T1000 (cell line): ENCODE measurements around the gene NSF.
"Not testable (repeated sequence)": the region's sequence is repeated elsewhere in the genome, so short reads cannot be mapped to it uniquely, and the experiment has no call there.

Experiments used
- DNase-seq: peaks from one replicate; lab custom pipeline; 2025; ENCODE audit warnings: mixed read lengths; lab: John Stamatoyannopoulos, UW

Gene NSF

DNA sequence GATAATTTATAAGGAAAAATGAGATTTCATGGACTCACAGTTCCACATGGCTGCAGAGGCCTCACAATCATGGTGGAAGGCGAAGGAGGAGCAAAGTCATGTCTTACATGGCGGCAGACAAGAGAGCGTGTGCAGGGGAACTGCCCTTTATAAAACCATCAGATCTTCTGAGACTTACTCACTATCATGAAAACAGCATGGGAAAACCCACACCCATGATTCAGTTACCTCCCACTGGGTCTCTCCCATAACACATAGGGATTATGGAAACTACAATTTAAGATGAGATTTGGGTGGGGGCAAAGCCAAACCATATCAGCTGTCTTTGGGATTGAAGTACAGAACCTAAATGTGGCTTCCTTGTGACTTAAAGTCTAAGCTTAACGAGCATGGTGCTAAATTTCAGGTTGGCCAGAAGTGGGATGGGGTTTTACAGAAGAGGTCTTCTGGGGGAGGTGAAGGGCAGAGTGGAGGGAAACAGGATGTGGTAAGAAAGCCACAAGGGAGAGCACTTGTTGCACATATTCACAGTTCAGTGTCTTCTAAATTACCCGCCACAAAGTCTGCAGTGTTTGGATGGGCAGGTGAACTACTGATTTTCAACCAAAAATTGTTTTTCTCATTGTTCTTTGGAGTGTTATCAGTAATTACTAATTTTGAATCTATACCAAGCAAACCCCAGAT is 38.4 kb downstream of the NSF start:
- not testable (repeated sequence) for DNase-seq

DNA sequence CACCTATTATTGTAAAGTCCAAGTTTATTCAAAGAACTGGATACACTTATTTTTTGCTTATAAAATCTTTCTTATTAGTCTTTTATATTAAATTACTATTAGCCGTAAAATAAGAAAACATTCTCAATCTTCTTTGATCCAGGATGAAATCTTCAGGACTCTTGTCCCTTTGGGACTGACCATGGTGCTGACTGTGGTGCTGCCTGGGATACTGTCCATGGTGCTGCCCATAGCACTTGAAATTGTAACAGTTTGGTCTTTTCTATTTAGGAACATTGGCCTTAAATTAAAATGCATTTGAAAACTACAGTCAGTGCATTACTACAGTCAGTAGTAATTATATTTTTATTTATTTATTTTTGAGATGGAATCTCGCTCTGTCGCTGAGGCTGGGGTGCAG is 41.7 kb downstream of the NSF start:
- DNase-seq, result not testable (repeated sequence)

DNA sequence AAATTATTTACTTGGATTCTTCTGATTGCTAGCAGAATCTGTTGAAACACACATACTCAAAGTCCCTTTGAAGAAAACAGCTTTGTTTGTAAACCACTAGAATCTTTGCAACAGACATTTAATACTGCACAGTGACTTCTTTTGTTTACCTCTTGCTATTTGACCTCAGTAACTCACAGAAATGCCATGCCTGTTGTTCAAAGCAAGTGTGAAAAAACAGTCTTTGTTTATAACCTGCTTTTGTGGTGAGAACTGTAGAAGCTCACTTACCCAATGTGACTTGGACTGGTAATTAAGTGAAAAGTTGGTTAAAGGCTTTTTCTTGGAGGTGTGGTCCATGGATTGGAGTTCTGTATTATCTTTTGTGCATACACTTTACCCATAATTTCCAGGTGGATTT is 44.4 kb downstream of the NSF start:
- DNase-seq, result not testable (repeated sequence)

DNA sequence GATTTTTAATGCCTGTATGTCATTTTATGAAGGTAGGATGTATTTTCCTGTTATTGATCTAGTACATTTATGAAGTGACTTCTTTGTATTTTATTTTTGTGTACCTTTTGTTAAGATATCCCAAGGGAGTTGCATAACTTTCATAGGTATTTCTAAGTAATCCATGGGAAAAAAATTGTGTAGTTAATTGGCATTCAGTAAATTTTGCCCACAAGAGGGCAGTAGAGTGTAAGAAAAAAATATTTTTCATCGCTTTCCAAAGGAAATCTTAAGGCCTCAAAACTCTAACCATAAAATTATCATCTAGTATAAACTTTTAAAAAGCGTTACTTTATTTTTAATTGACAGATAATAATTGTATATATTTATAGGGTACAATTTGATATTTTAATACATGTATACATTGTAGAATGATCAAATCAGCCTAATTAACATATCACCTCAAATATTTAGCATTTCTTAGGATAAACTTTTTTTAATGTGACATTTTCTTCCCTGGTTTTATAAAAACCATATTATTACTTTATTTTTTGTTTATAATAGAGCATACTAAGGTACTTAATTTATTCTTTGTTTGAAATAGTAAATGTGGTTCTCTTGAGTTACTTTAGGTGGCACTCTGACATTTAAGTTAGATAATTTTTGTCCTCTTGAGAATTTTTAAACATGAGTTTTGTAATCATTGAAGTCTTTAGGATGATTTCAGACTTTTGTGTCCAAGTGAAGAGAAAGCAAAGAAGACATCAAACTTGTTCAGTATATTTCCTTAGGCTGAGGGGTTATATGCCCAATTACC is 51.6 kb downstream of the NSF start:
- not testable (repeated sequence) for DNase-seq

DNA sequence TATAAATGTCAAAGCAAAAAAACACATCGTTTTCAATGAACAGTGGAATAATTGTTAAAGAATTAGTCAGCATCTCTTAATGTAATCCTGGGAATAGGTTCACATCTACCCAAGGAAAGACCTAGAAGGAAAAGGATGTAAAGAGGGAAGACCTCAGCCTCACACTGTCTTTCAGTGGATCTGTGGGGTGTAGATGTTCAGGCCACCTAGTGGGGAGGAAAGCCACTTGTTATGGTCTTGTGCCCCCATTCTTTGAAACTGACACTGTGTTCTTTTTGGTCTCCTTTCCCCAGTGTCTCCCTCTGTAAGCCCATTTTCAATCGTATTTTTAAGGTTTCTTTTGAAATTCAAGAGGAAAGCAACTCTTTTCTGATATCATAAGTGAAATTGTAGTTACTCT is 56.8 kb downstream of the NSF start:
- DNase-seq, result not testable (repeated sequence)

DNA sequence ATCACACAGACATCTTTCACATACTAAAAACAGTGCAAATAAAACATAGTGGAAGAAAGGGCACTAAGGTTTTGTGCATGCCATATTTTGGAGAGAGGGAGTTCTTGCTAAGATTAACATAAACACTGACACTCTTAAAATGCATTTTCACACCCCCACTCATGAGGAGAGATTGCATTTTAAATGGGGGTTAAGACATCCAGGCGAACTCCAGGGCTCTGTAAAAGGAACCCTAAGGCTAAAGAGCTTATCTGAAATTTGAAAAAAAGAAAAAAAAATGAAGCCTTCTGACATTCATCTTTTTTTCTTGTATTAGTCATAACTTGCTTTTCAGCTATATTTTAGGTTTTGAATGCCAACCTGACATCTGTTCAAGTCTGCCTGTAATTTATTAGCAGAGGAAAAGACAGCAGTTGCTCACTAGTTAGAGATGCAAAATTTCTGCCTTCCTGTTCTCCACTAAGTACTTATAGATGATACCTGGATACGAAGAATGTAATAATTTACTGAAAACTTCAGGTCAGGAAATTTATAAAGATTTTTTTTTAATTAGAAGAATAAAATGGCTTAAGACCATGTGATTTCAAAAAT is 57.3 kb downstream of the NSF start:
- DNase-seq, result not testable (repeated sequence)

DNA sequence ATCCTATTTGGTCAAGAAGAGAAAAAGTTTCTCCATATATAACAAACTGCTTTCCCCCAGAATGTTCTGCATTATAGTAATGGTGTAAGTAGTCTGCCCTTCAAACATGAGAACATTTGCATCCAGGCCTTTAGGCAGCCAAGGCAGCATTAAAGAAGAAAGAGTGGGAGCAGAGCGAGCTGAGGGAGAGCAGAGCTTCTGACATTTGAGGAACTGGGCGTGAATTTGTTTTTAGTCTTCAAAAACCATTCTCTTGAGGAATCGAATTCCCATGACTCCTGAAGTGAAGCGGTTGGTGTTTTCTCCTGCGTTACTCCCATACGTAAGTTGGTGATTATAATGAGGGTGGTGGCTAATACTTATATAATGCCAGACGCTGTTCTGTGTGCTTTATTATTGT is 58.8 kb downstream of the NSF start:
- DNase-seq, result not testable (repeated sequence)

DNA sequence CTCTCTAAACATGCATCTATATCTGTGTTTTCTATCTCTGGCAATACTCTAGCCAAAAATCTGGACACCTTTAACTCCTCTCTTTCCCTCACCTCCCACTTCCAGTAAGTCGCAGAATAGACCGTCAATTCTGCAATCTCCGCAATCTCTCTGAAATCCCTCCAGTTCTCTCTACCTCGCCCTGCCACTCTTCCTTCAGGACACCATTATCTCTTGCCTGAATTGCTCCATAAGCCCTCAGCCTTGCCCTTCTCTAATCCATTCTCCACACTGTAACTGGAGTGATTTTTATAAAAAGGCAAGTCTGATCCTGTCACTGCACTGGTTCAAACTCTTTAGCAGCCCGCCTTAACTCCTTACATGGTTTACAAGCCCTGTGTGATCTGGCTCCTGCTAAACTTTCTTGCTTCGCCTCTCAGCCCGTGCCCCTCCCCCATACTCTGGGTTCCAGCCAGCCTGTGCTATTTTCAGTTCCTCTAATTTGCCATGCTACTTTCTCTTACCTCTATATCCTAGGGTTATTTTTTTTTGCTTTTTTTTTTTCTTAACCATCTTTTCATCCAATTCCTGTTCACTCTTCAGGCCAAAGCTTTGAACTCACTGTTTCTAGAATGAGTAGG is 61.7 kb downstream of the NSF start:
- DNase-seq, result not testable (repeated sequence)

DNA sequence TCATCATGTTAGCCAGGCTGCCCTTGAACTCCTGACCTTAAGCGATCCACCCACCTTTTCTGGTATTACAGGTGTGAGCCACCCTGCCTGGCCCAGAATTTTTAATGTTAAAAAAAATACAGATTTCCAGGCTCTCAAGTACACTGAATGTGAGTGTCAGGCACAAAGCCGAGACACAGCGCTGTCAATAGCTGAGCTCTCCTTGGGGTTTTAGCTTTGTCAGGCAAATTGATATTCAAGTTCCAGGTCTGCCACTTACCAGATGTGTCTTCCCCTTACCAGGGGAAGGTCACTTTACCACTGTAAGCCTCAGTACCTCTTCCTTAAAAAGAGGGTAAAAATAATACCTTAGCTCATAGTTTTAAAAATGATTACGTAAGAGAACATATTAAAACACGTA is 67.8 kb downstream of the NSF start:
- not testable (repeated sequence) for DNase-seq

DNA sequence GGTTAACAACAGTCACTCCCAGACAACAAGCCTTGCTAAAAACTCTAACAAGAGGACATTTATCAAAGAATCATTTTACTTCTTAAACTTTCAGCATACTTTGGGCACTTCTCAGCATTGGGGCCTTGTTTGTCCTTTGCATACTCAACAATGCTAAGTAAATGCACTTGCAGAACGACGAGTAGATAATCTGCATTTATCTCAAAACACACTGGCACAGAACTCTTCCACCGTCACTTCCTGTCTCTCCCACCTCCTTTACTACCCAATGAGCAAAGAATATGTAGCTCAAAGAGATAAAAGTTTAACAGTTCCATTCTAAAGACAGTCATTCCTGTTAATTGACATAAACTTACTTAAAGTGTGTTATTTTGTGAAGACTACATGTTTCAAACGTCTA is 69.2 kb downstream of the NSF start:
- not testable (repeated sequence) for DNase-seq

DNA sequence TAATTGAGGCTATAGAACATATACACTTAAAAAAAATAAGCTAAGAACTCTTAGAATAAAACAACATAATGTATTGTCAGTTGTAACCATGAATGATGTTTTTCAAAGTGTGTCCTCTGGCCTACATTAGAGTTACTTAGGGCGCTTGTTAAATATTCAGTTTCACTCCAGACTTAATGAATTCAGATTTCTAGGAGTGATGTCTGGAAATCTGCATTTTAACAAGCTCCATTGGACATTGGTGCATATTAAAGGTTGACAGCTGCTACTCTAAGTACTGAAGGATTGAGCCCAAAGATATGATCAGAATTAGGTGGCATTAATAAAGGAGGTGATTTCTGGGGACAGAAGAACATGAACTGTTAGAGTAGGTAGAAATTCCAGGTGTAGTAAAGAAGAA is 72.7 kb downstream of the NSF start:
- not testable (repeated sequence) for DNase-seq

DNA sequence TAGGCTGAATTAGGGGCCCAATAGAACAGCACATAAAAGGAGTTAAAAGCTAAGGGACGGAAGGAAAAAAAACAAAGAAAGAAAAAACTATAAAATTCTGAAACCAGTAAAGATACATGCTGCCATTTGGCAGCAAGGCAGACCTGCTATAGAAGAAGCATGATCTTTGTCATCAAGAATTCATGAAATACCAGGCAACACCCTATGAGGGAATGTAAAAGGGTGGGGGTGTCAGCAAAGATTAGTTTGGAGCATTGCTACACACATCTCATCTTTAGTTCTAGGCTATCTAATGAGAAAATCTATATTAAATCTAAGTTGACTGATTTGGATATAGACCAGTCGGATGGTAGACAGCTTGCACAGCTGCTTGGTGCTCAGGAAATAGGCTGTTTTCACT is 73.1 kb downstream of the NSF start:
- DNase-seq, result not testable (repeated sequence)

DNA sequence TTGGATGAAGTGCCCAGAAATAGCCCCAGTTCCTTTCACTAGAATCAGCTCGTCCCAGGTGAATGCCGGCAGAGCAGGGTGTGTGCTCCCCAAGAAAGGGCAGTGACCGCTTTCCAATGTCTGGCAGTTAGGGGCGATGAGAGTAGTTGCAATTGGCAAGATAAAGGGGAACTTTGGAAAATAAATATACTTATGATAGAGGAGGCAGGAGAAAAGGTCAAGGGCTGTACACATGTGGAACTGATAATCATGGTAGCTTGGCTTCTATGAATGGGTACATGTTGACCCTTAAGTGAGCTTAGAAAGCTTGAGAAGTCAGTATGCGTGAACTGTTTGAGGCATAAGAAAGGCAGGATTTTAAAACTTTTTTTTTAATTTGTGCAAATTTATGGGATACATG is 75.5 kb downstream of the NSF start:
- DNase-seq, result not testable (repeated sequence)

DNA sequence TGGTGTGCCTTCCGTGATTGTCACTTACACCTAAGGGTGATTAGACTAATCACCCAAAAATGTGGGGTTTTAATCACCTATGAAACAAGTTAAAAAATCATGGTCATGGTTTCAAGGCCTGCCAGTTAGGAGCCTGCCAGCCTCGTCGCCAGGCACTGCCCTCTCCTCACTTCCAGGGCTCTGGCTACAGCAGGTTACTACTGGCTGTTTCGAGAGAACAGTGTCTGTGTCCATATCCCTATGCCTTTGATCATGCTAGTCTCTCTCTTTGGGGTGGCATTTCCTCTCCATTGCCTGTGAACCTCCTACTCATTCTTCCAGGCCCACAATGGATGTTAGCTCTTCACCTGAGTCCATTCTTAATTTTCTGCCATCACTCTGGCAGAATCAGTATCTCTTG is 80.3 kb downstream of the NSF start:
- DNase-seq, result not testable (repeated sequence)

DNA sequence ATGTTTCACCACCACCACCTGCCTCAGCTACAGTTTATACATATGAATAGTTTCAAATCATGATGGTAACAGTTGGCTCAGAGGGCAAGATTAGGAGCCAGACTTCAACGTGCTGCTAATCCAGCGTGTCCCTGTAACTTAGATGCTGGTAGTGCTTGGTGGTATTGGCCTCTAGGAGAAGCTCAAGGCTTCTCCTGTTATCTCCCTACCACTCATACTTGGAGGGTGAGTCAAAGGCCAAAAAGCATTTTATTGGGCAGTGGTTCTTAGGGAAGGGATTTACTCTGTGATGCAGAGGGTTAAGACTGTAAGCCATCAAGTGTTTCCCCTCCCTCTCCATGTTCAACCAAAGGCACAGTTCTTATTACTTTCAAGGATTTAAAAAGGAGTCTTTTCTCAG is 82.3 kb downstream of the NSF start:
- DNase-seq, result not testable (repeated sequence)

DNA sequence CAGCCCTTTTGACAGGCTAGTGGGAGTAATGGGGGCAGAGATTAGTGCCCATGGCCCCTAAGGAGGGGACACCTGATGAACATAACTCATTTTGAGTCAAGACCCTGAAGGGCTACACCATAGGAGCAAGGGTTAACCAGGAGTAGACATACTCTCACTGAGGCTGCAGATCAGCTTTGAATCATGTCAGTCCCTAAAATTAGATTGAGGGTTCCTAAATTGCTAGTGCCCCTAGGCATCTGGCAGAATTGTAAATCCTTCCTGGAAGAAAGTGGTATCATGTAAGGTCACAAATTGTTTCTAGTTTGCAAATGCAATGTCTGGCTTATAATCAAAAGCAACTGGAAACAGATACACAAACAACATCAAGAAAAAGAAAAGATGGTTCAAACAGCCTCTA is 87.3 kb downstream of the NSF start:
- DNase-seq, result not testable (repeated sequence)

DNA sequence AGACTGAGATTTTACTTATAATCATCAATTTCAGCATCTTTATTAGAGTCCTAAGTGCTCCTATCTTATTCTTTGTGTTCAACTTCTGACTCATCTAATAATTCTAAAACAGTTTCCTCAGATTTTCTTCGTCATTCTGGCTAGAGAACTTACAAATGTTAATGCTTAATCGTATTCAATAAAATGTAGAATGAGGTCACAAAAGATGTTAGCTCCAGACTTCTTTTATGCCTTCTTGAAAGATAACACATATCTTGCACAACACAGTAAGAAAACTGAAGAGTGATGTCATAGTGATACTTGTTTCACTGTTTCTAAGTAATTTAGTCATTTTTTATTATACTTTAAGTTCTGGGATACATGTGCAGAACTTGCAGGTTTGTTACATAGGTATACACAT is 93.2 kb downstream of the NSF start:
- DNase-seq, result not testable (repeated sequence)

DNA sequence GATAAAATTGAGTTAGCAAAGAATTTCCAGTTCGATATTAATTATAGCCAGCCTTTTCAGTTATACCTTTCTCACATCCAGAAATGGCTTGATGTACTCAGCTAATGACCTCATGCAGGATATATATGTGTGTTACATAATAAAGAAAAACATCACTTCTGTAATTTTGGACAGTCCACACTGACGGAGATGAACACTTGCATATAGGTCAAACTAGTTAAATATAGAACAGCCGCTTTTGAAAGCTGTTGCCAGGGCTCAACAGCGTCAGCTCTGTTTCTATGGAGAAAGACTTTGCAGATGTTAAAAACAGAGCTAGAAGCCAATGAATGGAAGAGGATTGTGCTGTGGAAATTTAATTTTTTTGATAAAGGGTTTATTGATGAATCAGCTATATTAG is 94.8 kb downstream of the NSF start:
- DNase-seq, result not testable (repeated sequence)

DNA sequence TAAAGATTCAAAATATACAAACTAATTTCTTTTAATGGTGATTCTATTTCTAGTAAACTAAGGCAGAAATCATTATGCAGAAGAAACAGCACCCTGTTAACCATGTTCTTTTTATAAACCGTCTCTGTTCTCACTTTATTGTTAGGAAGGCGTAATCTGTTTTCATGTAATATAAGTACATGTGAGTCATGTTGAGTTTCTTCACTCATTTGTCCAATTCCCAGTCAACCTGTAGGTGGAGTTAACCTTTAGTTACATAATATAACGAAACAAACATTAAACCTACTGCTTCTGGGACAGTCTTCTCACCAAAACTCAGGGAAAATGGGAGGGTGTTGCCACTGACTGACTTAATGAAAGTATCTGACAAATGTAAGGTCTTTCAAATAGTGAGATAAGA is 101.7 kb downstream of the NSF start:
- not testable (repeated sequence) for DNase-seq

DNA sequence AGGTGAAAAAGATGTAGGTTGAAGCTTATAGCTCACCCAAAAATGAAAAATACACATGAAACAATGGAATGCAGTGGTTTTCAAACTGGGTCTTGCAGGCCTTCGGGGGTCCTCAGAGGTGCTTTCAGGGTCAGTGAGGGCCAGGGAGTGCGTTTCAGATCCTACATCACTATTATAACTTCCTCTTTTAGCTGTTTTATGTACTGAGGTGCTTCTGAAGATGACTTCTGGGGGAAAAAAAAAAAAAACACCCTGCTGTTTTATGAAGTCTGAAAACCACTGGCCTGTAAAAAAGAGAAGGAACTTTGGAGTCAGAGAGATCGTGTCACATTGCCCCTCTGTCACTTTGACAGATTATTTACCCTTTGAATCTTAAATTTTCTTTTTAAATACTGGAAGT is 102.8 kb downstream of the NSF start:
- not testable (repeated sequence) for DNase-seq

DNA sequence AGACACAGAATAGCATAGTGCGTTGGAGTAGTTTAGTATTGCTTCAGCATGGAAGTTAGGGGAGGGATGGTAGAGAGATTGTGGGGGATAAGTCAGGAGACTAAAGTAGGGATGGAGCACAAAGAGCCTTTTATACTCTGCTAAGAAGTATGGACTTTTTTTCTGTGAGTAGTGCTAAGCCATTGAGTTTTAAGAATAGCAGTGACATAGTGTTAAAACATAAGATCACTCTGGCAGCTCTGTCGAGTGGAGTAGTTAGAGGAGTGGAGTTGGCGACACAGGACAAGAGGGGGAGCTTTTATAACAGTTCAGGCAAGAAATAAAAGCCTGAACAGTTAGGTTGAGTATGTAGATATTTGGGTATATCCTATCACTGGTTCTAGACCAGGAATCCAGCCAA is 106.1 kb downstream of the NSF start:
- DNase-seq, result not testable (repeated sequence)

DNA sequence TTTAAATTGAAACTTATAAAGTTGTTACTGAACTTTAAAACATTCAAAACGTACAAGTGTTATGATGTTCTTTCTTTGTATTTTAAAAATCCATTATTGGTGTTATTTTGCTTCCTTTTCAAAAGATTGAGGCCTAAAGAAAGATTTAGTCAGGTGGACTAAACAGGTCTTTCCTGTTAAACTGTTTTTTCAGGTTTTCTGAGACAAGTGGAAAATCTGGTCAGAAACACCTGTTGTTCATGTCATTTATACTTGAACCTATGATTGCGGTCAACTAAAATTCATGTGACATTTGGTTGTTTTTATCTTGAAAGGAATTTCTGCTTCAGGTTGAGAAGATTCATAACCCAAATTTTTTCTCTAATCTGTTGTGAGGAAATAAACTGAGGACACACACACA is 108.5 kb downstream of the NSF start:
- DNase-seq, result not testable (repeated sequence)

DNA sequence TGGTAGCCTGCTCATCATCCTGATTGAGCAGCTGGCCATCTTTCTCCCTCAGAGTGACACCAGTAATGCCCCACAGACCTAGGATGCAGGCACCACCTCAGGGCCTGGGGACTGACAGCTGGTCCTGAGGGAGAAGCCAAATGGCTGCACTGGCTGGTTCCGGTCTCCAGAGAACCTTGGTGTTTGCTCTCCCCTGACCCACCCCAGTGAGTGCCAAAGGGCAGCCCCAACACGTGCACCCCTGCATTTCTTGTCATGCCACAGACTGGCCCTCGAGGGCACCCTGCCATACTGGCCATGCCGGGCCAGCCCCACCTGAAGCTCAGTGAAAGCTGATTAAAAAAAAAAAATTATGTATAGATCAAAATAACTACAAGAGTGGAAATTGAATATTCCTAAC is 127.5 kb downstream of the NSF start:
- DNase-seq, result no peak
